22Rv1 (cell line): ENCODE data around the gene TMEM18.

ENCODE experiments used
- CTCF ChIP-seq: fragments of 450-650 bp; IDR thresholded peaks from 2 replicates; pipeline ENCODE4 v1.5.1; 2017; ENCODE audit warnings: mild to moderate bottlenecking
- ZFX ChIP-seq: fragments of 450-650 bp; IDR thresholded peaks from 2 replicates; pipeline ENCODE4 v1.6.1; 2017; ENCODE audit warnings: antibody characterized with exemption, borderline replicate concordance

- TF ChIP-seq CTCF (no peak), ZFX (no peak)
Observed at GRCh38 chr2:665340-666073, 11.7 kb downstream of the TMEM18 start.
